ENCODE data around the gene MGME1.

MGME1 gene

GRCh38 chr20:17968366-17969277, at the start of gene MGME1, which contains the start of gene SNX5:
TSS of gene MGME1 (plus strand) at chr20:17969018. CDS start at chr20:17969860, 842 bp downstream.
TSS of gene SNX5 (minus strand) at chr20:17968794. CDS start at chr20:17968425, 369 bp downstream.
- peak; percentile 97 for DNase-seq

GRCh38 chr20:17919149-17919548, 49.7 kb upstream of the MGME1 start:
- DNase-seq, result no peak

GRCh38 chr20:17921774-17922173, 47.0 kb upstream of the MGME1 start:
- no peak for DNase-seq

- no peak for DNase-seq
These were observed 43.5 kb upstream of the MGME1 start for GRCh38 chr20:17925141-17925939.

GRCh38 chr20:17925940-17926300, 42.9 kb upstream of the MGME1 start:
- DNase-seq, result no peak

- no peak for DNase-seq
These were observed 40.6 kb upstream of the MGME1 start for GRCh38 chr20:17928211-17928611.

- DNase-seq, result no peak
These were observed 40.0 kb upstream of the MGME1 start for GRCh38 chr20:17928633-17929311.

GRCh38 chr20:17931513-17931912, 37.3 kb upstream of the MGME1 start:
- no peak for DNase-seq

GRCh38 chr20:17932396-17932795, 36.4 kb upstream of the MGME1 start:
- no peak for DNase-seq

GRCh38 chr20:17933121-17933520, 35.7 kb upstream of the MGME1 start:
- DNase-seq, result no peak

- no peak for DNase-seq
These were observed 35.1 kb upstream of the MGME1 start for GRCh38 chr20:17933711-17934110.

GRCh38 chr20:17934141-17934862, 34.5 kb upstream of the MGME1 start:
- no peak for DNase-seq

GRCh38 chr20:17935186-17935585, 33.6 kb upstream of the MGME1 start:
- no peak for DNase-seq

GRCh38 chr20:17935761-17936160, 33.1 kb upstream of the MGME1 start:
- DNase-seq, result no peak

- no peak for DNase-seq
These were observed 32.5 kb upstream of the MGME1 start for GRCh38 chr20:17936286-17936760.

GRCh38 chr20:17936761-17937732, 31.8 kb upstream of the MGME1 start:
- DNase-seq, result no peak

GRCh38 chr20:17938871-17939619, 29.8 kb upstream of the MGME1 start:
- peak; percentile 42 for DNase-seq

GRCh38 chr20:17939622-17940223, 29.1 kb upstream of the MGME1 start:
- DNase-seq, result no peak

GRCh38 chr20:17940224-17940971, 28.4 kb upstream of the MGME1 start:
- no peak for DNase-seq

Measured in NCI-H774 (cell line).